H1 (cell line): ENCODE results near the gene SND1. TPM values are rescaled to one million over a fixed set of nuclear protein-coding genes. Genes with fewer than 3 reads are reported as not detected.

Source experiments
- CTCF ChIA-PET: fragments of 300-600 bp; sonication (Branson Sonifier 250); formaldehyde crosslinking; loops from one replicate; lab custom pipeline; 2021; ENCODE audit not compliant: partially characterized antibody; lab: Charles Lee
- POLR2A ChIA-PET: fragments of 300-600 bp; sonication (Branson Sonifier 250); formaldehyde crosslinking; loops from one replicate; lab custom pipeline; 2021; ENCODE audit warnings: inconsistent platforms; ENCODE audit not compliant: partially characterized antibody; lab: Charles Lee
- DNase-seq, 2 experiments: peaks; one replicate each; pipeline versions ENCODE4 v3.0.0 to v3.0.0-alpha.2; 2010 to 2022; ENCODE audit warnings: low spot score in 2 of 2, low read depth in 1 of 2, mixed read lengths in 1 of 2
- FAIRE-seq: peaks from 2 replicates; lab custom pipeline; 2011; peaks lifted over from hg19 to GRCh38; lab: Jason Lieb, UNC
- H2AFZ ChIP-seq: 2 replicates; pipeline ENCODE4 v1.8.1; 2012; ENCODE audit warnings: low read length, inconsistent platforms
- H2AK5ac ChIP-seq: 2 replicates; pipeline ENCODE4 v1.6.1; 2013; ENCODE audit warnings: low read depth, low read length
- H2BK120ac ChIP-seq: replicated peaks from 2 replicates; pipeline ENCODE3; 2013; ENCODE audit warnings: low read depth, low read length, inconsistent platforms
- H2BK12ac ChIP-seq: 2 replicates; pipeline ENCODE4 v1.6.1; 2013; ENCODE audit warnings: low read depth, low read length
- H2BK15ac ChIP-seq: 2 replicates; pipeline ENCODE4 v1.6.1; 2013; ENCODE audit warnings: low read length
- H2BK20ac ChIP-seq: 2 replicates; pipeline ENCODE4 v1.6.1; 2013; ENCODE audit warnings: low read length
- H2BK5ac ChIP-seq: 2 replicates; pipeline ENCODE4 v1.6.1; 2013; ENCODE audit warnings: low read depth, low read length
- H3K14ac ChIP-seq: 2 replicates; pipeline ENCODE4 v1.6.1; 2013; ENCODE audit warnings: inconsistent platforms; ENCODE audit not compliant: insufficient read length
- H3K18ac ChIP-seq: 2 replicates; pipeline ENCODE4 v1.6.1; 2013; ENCODE audit warnings: low read length; ENCODE audit errors: extremely low read depth
- H3K23ac ChIP-seq: 2 replicates; pipeline ENCODE4 v1.6.1; 2013; ENCODE audit warnings: inconsistent platforms; ENCODE audit not compliant: insufficient read length
- H3K23me2 ChIP-seq: 2 replicates; pipeline ENCODE4 v1.6.1; 2013; ENCODE audit warnings: low read depth, low read length
- H3K27ac ChIP-seq: 2 replicates; pipeline ENCODE4 v1.6.1; 2011; ENCODE audit warnings: low read depth, low read length, inconsistent platforms
- H3K27me3 ChIP-seq, 4 experiments: replicated peaks in 1 of 4; 1 replicate in 1 of 4; 2 replicates in 3 of 4; pipeline versions ENCODE4 v1.6.1 to v1.8.1; 2011 to 2013; ENCODE audit warnings: low read length in 3 of 4, mild to moderate bottlenecking in 3 of 4, inconsistent platforms in 2 of 4, mixed read lengths in 2 of 4, moderate library complexity in 1 of 4; ENCODE audit not compliant: control insufficient read depth in 3 of 4, insufficient read depth in 3 of 4; ENCODE audit errors: extremely low read depth in 1 of 4
- H3K36me3 ChIP-seq, 4 experiments: 2 replicates each; pipeline versions ENCODE4 v1.6.1 to v1.8.1; 2011 to 2013; ENCODE audit warnings: mild to moderate bottlenecking in 4 of 4, low read length in 3 of 4, moderate library complexity in 2 of 4, control low read depth in 1 of 4, inconsistent platforms in 1 of 4; ENCODE audit not compliant: insufficient read depth in 4 of 4, control insufficient read depth in 2 of 4
- H3K4ac ChIP-seq: replicated peaks from 2 replicates; pipeline ENCODE3; 2013; ENCODE audit warnings: low read length, low read depth, mixed read lengths, inconsistent platforms; ENCODE audit not compliant: insufficient read length
- H3K4me1 ChIP-seq, 4 experiments: replicated peaks in 1 of 4; 1 replicate in 1 of 4; 2 replicates in 3 of 4; pipeline versions ENCODE4 v1.6.1 to v1.8.1; 2011 to 2013; ENCODE audit warnings: low read length in 3 of 4, inconsistent platforms in 2 of 4, mixed read lengths in 1 of 4; ENCODE audit not compliant: insufficient read depth in 4 of 4, control insufficient read depth in 3 of 4
- H3K4me2 ChIP-seq, 2 experiments: 2 replicates each; pipeline versions ENCODE4 v1.6.1 to v1.8.1; 2011 to 2013; ENCODE audit warnings: low read depth in 2 of 2, low read length in 2 of 2, control low read depth in 1 of 2, inconsistent platforms in 1 of 2, mild to moderate bottlenecking in 1 of 2; ENCODE audit not compliant: insufficient read depth in 1 of 2
- H3K4me3 ChIP-seq, 4 experiments: fragments of 200-600, 300-600 bp in 1 of 4; sonication (generic), shearing (Covaris generic), sonication (Bioruptor Twin) in 1 of 4; 2 replicates each; pipeline versions ENCODE4 v1.5.1 to v1.8.1; 2011 to 2016; ENCODE audit warnings: low read length in 4 of 4, low read depth in 3 of 4, control low read depth in 2 of 4, inconsistent platforms in 2 of 4, mild to moderate bottlenecking in 2 of 4, mixed read lengths in 1 of 4, moderate library complexity in 1 of 4; ENCODE audit not compliant: insufficient read depth in 2 of 4; ENCODE audit errors: extremely low read depth in 1 of 4
- H3K56ac ChIP-seq: replicated peaks from 2 replicates; pipeline ENCODE3; 2013; ENCODE audit warnings: low read depth, mild to moderate bottlenecking, mixed read lengths, low read length, inconsistent platforms; ENCODE audit not compliant: insufficient read length
- H3K79me1 ChIP-seq: 2 replicates; pipeline ENCODE4 v1.6.1; 2013; ENCODE audit warnings: low read depth, low read length, control low read depth
- H3K79me2 ChIP-seq, 2 experiments: 2 replicates each; pipeline versions ENCODE4 v1.6.1 to v1.8.1; 2012 to 2013; ENCODE audit warnings: low read length in 2 of 2, mild to moderate bottlenecking in 2 of 2, inconsistent platforms in 1 of 2; ENCODE audit not compliant: insufficient read depth in 2 of 2, control insufficient read depth in 1 of 2
- H3K9ac ChIP-seq, 4 experiments: replicated peaks in 1 of 4; 1 replicate in 1 of 4; 2 replicates in 3 of 4; pipeline versions ENCODE4 v1.6.1 to v1.8.1; 2011 to 2013; ENCODE audit warnings: low read depth in 3 of 4, low read length in 3 of 4, control low read depth in 2 of 4, mild to moderate bottlenecking in 2 of 4, moderate library complexity in 2 of 4, inconsistent platforms in 1 of 4; ENCODE audit errors: extremely low read depth in 1 of 4
- H3K9me3 ChIP-seq, 2 experiments: 2 replicates each; pipeline versions ENCODE4 v1.6.1 to v1.8.1; 2012 to 2013; ENCODE audit warnings: mild to moderate bottlenecking in 2 of 2, moderate library complexity in 2 of 2, control low read depth in 1 of 2, inconsistent platforms in 1 of 2, low read depth in 1 of 2, low read length in 1 of 2, mixed read lengths in 1 of 2; ENCODE audit not compliant: insufficient read depth in 2 of 2
- H4K20me1 ChIP-seq, 2 experiments: replicated peaks in 1 of 2; 2 replicates each; pipeline versions ENCODE3 to v1.8.1; 2011 to 2013; ENCODE audit warnings: inconsistent platforms in 2 of 2, low read length in 2 of 2, mild to moderate bottlenecking in 1 of 2; ENCODE audit not compliant: insufficient read depth in 2 of 2, control insufficient read depth in 1 of 2
- H4K5ac ChIP-seq: 2 replicates; pipeline ENCODE4 v1.6.1; 2013; ENCODE audit warnings: low read length, low read depth, mixed read lengths, inconsistent platforms; ENCODE audit not compliant: insufficient read length
- H4K8ac ChIP-seq: 2 replicates; pipeline ENCODE4 v1.8.0; 2013; ENCODE audit warnings: mild to moderate bottlenecking, moderate library complexity, low read length, inconsistent platforms; ENCODE audit not compliant: insufficient read depth; ENCODE audit errors: extremely low read depth
- H4K91ac ChIP-seq: replicated peaks from 2 replicates; pipeline ENCODE3; 2013; ENCODE audit warnings: low read length, mixed read lengths, inconsistent platforms; ENCODE audit not compliant: insufficient read length
- BRCA1 ChIP-seq: IDR thresholded peaks from 2 replicates; pipeline ENCODE4 v1.6.1; 2012; ENCODE audit warnings: low read depth, low read length, improper control_type of control experiment
- CREB1 ChIP-seq: IDR thresholded peaks from 2 replicates; pipeline ENCODE4 v1.6.1; 2012; ENCODE audit warnings: inconsistent platforms
- POLR2AphosphoS5 ChIP-seq: IDR thresholded peaks from 2 replicates; pipeline ENCODE4 v1.6.1; 2011; ENCODE audit warnings: low read depth, low read length
- SIN3A ChIP-seq, 2 experiments: IDR thresholded peaks in 1 of 2; conservative IDR thresholded peaks in 1 of 2; 2 replicates each; pipeline ENCODE4 v1.6.1; 2011 to 2012; ENCODE audit warnings: low read length in 2 of 2, improper control_type of control experiment in 1 of 2, low read depth in 1 of 2, mild to moderate bottlenecking in 1 of 2
- SIRT6 ChIP-seq: IDR thresholded peaks from one replicate; pipeline ENCODE4 v1.7.1; 2012; ENCODE audit warnings: low read length, inconsistent platforms
- WGBS, 2 experiments: shearing (Covaris generic) in 1 of 2; methylation state at CpG; one replicate each; pipeline versions ENCODE4 v1.1.6 to v1.1.7; 2013 to 2015; ENCODE audit warnings: low lambda C conversion rate in 2 of 2, mixed read lengths in 2 of 2, inconsistent platforms in 1 of 2, low coverage in 1 of 2, missing lambda C conversion rate in 1 of 2; ENCODE audit not compliant: insufficient replicate concordance in 2 of 2, insufficient coverage in 1 of 2, insufficient read length in 1 of 2; ENCODE audit errors: extremely low coverage in 1 of 2, missing lambda C conversion rate in 1 of 2; 5-methylcytosine and 5-hydroxymethylcytosine counted together
- polyA plus RNA-seq, 7 experiments: library from polyadenylated mRNA; depleted of rRNA in 3 of 7; stranded (reverse) in 5 of 7; unstranded in 2 of 7; fragments of >200 nt in 5 of 7; fragments of 200-250 nt in 2 of 7; gene quantifications; 1 replicate in 5 of 7; 2 replicates in 1 of 7; 4 replicates in 1 of 7; pipeline versions ENCODE4 v1.2.1 to v1.2.3, GENCODE V29; 2011 to 2013; ENCODE audit warnings: missing spikeins in 2 of 7, mixed read lengths in 2 of 7
- total RNA-seq: library from RNA; stranded (reverse); fragmentation: NEBNext Ultra II Directional; extraction: Animal tissue kit (Norgen Biotek cat#: 25700); gene quantifications from 2 replicates; pipeline ENCODE4 v1.2.1, GENCODE V29; 2021

The SND1 gene
- total and polyA plus RNA-seq, 2 of the 8 experiments (the other 6 are each of a cell fraction or from before 2014, with no cell fraction given): 122 to 290 TPM

DNA sequence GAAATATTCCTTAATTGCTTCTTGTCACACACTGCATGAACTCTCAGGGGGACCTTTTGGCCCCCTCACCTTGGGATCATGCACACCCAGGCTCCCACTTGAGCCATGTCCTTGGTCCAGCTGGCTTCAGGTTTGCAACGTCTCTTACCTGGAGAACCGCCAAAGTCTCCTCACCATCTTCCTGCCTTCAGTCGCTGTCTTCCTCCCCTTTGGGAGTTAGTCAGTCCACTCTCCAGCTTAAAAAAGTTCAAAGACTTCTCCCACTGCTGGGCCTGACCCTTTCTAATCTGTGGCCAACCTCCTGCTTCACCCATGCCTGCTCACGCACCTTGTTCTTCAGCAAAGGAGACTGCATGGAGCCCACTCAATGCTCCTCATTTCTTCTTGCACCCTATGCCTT, 461.8 kb downstream of the SND1 start:
- FAIRE-seq: no peak
- no peak overlapping the region for H3K56ac ChIP-seq
- TF ChIP-seq SIN3A (conservative IDR thresholded peaks at IDR 0.05 in 1 of 2, IDR thresholded peaks at IDR 0.05 in 1 of 2; ENCODE audit: low read depth in 1 of 2, low read length in 2 of 2): no peak
- TF ChIP-seq POLR2AphosphoS5: no peak
- TF ChIP-seq BRCA1: no peak
- no peak for TF ChIP-seq CREB1
- no peak for TF ChIP-seq SIRT6
- TF ChIP-seq, all 59 proteins: peak for 0
- no peak overlapping the region for H2BK15ac ChIP-seq
- POLR2A ChIA-PET: interaction anchor here (0.7 kb wide), 1 partner anchor 161 kb away, joined by 3 read pairs; no protein-coding TSS in a partner anchor
- no peak overlapping the region for H2BK20ac ChIP-seq
- H2BK5ac ChIP-seq: no peak overlapping the region
- no peak overlapping the region for H2BK120ac ChIP-seq
- H2BK12ac ChIP-seq: no peak overlapping the region
- H4K20me1 ChIP-seq: no peaks in the 10 kb centered on the region
- 87% methylated on average over 4 of the region's 4 CpGs; no CpG with 5 or more reads in 1 of the 2 experiments for WGBS, 2 experiments
- no peak overlapping the region for H3K14ac ChIP-seq
- H3K23me2 ChIP-seq: 0 out of 2 replicates have a peak, but pooled peaks cover 2% of the 10 kb centered on the region
- H3K9me3 ChIP-seq: no peaks in the 10 kb centered on the region
- H3K79me2 ChIP-seq: no peaks in the 10 kb centered on the region; a peak in 1 of 4 replicates
- peak in 1 of 2 experiments; percentile 3 for DNase-seq
- H4K8ac ChIP-seq: no peak overlapping the region
- H4K91ac ChIP-seq: no peak overlapping the region
- H3K18ac ChIP-seq: no peak overlapping the region; the same call in 1 of the 2 replicates
- no peak overlapping the region for H2AFZ ChIP-seq
- CTCF ChIA-PET: no interaction called here
- H3K27me3 ChIP-seq: peaks cover 2 to 14% (median 6%) of the 10 kb centered on the region in 4 experiments; a peak in 4 of 7 replicates
- H3K23ac ChIP-seq: no peak overlapping the region
- H3K4me2 ChIP-seq: no peak overlapping the region
- H3K36me3 ChIP-seq: no peaks in the 10 kb centered on the region
- H3K4ac ChIP-seq: no peak overlapping the region
- no peak overlapping the region for H3K27ac ChIP-seq
- H4K5ac ChIP-seq: no peak overlapping the region
- peaks cover 0 to 9% (median 4%) of the 10 kb centered on the region in 4 experiments; a peak in 4 of 7 replicates for H3K4me1 ChIP-seq
- no peaks in the 10 kb centered on the region for H3K79me1 ChIP-seq
- H2AK5ac ChIP-seq: no peak overlapping the region
- no peak overlapping the region for H3K4me3 ChIP-seq
- no peak overlapping the region for H3K9ac ChIP-seq
